Effector memory CD4-positive, alpha-beta T cell (primary cell): ENCODE data around the gene IFITM5.

Source experiments
- DNase-seq, 3 donors: peaks; one replicate each; pipeline ENCODE4 v3.0.0-alpha.2; 2020
- H3K27ac ChIP-seq: 2 replicates; pipeline ENCODE4 v1.7.0; 2013; ENCODE audit warnings: mild to moderate bottlenecking, low read length, moderate library complexity; ENCODE audit not compliant: insufficient read depth, poor library complexity, severe bottlenecking
- H3K27me3 ChIP-seq: replicated peaks from 2 replicates; pipeline ENCODE4 v1.7.0; 2013; ENCODE audit warnings: mild to moderate bottlenecking, low read length; ENCODE audit not compliant: insufficient read depth, control insufficient read depth, poor library complexity, severe bottlenecking
- H3K36me3 ChIP-seq: 2 replicates; pipeline ENCODE4 v1.7.0; 2013; ENCODE audit warnings: mild to moderate bottlenecking, low read length, moderate library complexity; ENCODE audit not compliant: control insufficient read depth, insufficient read depth
- H3K4me1 ChIP-seq: 2 replicates; pipeline ENCODE4 v1.7.0; 2013; ENCODE audit warnings: low read length, mild to moderate bottlenecking; ENCODE audit not compliant: control insufficient read depth, insufficient read depth, poor library complexity, severe bottlenecking
- H3K4me3 ChIP-seq: 2 replicates; pipeline ENCODE4 v1.7.0; 2013; ENCODE audit warnings: low read length, low read depth, mild to moderate bottlenecking; ENCODE audit not compliant: insufficient read depth, poor library complexity, severe bottlenecking
- H3K9me3 ChIP-seq: 2 replicates; pipeline ENCODE4 v1.7.0; 2013; ENCODE audit warnings: mild to moderate bottlenecking, low read length, moderate library complexity; ENCODE audit not compliant: control insufficient read depth

The IFITM5 gene

GRCh38 chr11:303363-303762 is 4.0 kb upstream of the IFITM5 start:
- Histone ChIP-seq H3K9me3 (no peaks in the 10 kb centered on the region), H3K36me3 (no peaks in the 10 kb centered on the region), H3K4me1 (peaks cover 20% of the 10 kb centered on the region), H3K4me3 (no peak overlapping the region), H3K27ac (no peak overlapping the region), H3K27me3 (no peaks in the 10 kb centered on the region)
- DNase-seq: no peak

- H3K27me3 ChIP-seq: no peaks in the 10 kb centered on the region
- peaks cover 21% of the 10 kb centered on the region for H3K4me1 ChIP-seq
- no peaks in the 10 kb centered on the region for H3K9me3 ChIP-seq
- H3K36me3 ChIP-seq: no peaks in the 10 kb centered on the region
- no peak overlapping the region for H3K27ac ChIP-seq
- no peak for DNase-seq
- no peak overlapping the region for H3K4me3 ChIP-seq
These were observed 817 bp upstream of the IFITM5 start for GRCh38 chr11:299951-300735.

DNA sequence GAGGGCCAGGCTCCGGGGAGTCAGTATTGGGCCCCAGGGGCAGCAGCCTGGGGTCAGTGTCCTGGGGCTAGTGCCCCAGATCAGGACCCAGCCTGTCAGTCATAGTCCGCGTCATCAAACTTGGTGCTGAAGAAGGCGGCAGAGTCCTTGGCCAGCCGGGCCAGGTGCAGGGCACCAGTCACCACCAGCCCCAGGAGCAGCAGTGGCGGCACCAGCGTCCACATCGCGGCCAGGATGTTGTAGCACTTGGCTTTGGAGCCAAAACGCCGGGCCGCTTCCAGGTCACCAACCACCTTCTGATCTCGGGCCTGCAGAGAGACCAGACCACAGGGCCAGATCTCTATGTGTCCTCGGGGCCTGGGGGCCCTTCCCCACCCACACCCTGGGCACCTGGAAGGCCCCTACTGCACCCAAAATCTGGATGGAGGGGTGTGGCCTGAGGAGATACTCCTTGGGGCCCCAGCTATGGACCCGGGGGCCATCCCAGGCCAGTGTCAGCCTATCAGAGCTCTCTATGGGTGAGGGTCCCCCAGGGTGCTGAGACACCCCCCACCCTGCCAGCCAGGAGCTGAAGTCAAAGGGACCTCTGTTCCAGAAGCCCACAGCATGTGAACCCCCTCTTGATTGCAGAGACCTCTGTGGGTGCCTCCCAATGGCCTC is 790 bp downstream of the IFITM5 start:
- no peak for DNase-seq
- no peak overlapping the region for H3K4me3 ChIP-seq
- H3K9me3 ChIP-seq: no peaks in the 10 kb centered on the region
- peaks cover 8% of the 10 kb centered on the region for H3K36me3 ChIP-seq
- peaks cover 17% of the 10 kb centered on the region for H3K4me1 ChIP-seq
- H3K27ac ChIP-seq: no peak overlapping the region
- no peaks in the 10 kb centered on the region for H3K27me3 ChIP-seq

- H3K4me1 ChIP-seq: peaks cover 17% of the 10 kb centered on the region
- peaks cover 15% of the 10 kb centered on the region for H3K36me3 ChIP-seq
- H3K27ac ChIP-seq: no peak overlapping the region
- H3K27me3 ChIP-seq: no peaks in the 10 kb centered on the region
- no peak overlapping the region for H3K4me3 ChIP-seq
- peak in 1 of 3 donors; percentile 39 for DNase-seq
- no peaks in the 10 kb centered on the region for H3K9me3 ChIP-seq
These were observed 1.5 kb downstream of the IFITM5 start for GRCh38 chr11:297586-298405.

DNA sequence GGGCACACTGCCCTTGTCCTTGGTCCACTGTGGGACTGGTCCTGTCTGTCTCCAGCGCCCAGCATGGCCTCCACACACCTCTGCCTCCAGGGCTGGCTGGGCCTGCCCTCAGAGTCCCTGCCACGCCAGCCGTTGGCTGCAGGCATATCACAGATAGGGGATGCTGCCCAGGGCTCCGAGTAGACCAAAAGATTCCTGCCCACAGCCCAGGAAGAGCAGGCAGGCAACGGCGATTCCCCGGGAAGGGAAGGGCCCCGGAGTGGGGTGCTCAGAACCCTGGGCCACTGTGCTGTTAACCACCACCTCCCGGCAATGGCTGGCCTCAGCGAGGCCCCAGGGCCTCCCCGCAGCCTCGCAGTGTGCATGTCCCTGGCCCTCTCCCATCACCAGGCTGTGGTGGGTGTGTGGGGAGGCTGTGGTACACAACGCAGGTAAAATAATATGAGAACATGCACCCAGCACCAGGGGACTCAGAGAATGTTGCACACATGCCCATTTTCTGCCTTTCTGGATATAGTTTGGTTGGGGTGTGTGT is 2.2 kb downstream of the IFITM5 start:
- no peak for DNase-seq
- Histone ChIP-seq H3K27me3 (no peaks in the 10 kb centered on the region), H3K27ac (peak overlapping the region; percentile 22), H3K9me3 (no peaks in the 10 kb centered on the region), H3K4me3 (no peak overlapping the region), H3K4me1 (peaks cover 17% of the 10 kb centered on the region), H3K36me3 (peaks cover 21% of the 10 kb centered on the region)

DNA sequence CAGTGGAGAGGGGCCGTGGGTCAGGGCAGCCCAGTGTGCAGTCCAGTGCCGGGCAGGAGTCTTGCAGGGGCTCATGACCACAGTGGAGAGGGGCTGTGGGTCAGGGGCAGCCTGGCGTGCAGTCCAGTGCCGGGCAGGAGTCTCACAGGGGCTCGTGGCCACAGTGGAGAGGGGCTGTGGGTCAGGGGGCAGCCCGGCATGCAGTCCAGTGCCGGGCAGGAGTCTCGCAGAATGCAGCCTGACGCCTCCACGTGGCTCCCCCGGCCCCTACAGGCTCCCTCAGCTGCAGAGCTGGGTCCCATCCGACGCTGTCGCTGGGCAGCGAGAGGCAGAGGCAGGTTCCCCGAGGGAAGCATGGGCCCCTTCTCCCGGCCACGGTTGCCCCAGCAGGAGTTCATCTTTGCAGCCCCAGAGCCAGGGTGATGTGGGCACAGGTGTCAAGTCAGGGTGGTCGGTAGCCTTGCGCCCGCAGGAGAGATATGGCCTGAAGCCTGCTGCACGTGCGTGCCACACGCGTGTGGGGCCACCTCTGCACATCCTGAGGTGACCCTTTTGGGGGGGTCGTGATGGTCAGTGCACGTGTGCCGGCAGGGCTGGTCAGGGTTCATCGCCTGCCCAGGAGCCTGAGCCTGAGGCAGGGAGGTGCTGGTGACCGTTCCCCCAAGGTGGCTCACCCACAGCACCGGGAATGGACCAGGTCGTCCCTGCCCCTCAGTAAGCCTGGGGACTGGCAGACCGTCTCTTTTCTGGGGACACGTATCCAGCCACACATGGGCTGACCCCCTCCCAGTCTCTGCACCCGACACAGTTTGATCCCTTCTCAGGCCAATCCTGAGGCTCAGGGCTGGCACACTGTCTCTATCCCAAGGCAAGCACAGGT is 2.9 kb downstream of the IFITM5 start:
- Histone ChIP-seq H3K27me3 (no peaks in the 10 kb centered on the region), H3K4me3 (no peak overlapping the region), H3K4me1 (peaks cover 17% of the 10 kb centered on the region), H3K27ac (peak overlapping the region; percentile 22), H3K9me3 (no peaks in the 10 kb centered on the region), H3K36me3 (peaks cover 21% of the 10 kb centered on the region)
- DNase-seq: no peak

DNA sequence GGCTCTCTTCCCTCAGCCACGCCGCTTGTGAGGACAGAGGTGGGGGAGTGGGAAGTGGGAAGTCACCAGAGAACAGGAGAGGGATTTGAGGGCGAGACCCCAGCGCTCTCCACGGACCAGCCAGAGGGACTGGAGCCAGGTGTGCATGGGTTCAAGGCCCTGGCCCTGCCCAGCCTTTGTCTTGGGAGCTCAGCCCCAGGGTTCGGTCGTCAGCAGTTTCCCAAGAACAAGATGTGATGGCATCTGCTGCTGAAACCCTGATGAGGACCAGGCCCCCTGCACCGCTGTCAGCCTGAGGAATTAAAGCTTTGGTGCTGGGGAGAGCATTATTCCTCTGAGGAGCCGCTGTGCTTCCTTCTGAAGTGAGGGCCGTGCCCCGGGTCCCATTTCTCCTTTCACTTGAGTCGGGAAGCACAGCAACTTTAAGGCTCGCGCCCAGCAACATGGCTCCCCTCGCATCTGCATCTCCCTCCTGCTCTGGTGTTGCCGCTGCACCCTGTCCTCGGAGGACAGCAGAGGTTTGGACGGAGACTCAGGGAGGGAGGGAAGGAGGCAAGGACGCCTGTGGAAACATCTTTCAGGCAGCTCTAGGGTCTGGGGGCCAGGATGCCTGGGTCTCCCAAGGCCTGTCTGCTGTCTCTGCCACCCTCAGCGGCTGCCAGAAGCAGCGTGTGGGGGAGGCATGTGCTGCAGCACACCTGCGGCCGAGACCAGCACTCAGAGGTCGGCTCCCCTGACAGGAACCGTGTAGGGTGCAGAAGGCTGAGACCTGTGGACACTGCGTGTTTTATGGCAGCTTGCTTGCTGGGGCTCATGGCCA is 3.8 kb downstream of the IFITM5 start:
- H3K4me1 ChIP-seq: peaks cover 17% of the 10 kb centered on the region
- peaks cover 22% of the 10 kb centered on the region for H3K36me3 ChIP-seq
- no peak for DNase-seq
- no peak overlapping the region for H3K4me3 ChIP-seq
- H3K27me3 ChIP-seq: no peaks in the 10 kb centered on the region
- no peak overlapping the region for H3K27ac ChIP-seq
- H3K9me3 ChIP-seq: no peaks in the 10 kb centered on the region

- H3K4me3 ChIP-seq: no peak overlapping the region
- H3K27me3 ChIP-seq: no peaks in the 10 kb centered on the region
- H3K27ac ChIP-seq: no peak overlapping the region
- no peaks in the 10 kb centered on the region for H3K9me3 ChIP-seq
- peaks cover 17% of the 10 kb centered on the region for H3K4me1 ChIP-seq
- H3K36me3 ChIP-seq: peaks cover 28% of the 10 kb centered on the region
- DNase-seq: no peak
These were observed 4.5 kb downstream of the IFITM5 start for GRCh38 chr11:294780-295179.
